ENCODE measurements around the gene LIPE. TPM values are rescaled to one million over a fixed set of nuclear protein-coding genes. Genes with fewer than 3 reads are reported as not detected.
A peak's percentile ranks its signal among the peaks of the same experiment; 100 is the strongest.

Gene LIPE
- total RNA-seq, 2 experiments from 2014 or later: 27.8 to 32.8 TPM

DNA sequence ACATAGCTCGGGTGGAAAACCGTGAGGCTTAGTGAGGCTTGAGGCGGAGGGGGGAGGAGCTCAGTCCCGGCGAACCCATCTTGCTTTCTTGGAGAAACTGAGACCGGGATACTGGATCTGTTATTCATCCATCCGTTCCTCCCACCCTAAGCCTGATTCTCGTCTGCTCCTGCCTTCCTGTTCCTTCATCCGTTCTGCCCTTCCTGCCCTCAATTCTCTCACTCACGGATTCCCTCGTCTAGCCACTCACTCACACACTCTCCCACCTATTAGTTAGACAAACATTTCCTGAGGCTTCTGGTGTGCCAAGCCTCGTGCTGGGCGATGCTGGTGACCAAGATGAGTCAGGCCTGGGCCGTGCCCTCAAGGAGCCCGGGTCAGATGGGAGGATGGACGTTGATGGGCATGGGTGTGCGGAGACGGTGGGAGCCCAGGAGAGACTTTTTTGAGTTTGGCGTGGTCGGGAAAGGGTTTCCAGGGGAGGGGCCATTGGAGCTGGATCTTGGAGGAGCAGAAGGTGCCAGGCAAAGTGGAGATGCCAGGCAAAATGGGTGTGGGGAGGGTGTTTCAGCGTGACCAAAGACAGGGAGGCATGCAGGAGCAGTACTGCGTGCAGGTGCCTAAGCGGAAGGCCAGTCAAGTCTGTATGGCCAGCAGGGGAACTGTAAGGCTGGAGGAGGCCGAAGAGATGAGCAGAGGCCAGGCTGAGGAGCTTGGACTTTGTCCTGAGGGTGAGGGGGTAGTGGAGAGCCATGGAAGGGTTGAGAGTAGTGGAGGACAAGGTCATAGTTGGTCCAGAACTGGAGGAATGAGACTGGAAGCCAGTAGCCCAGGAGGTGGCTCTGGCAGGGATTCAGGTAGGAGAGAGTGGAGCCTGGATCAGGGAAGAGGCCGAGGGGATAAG is 29.7 kb downstream of the LIPE start:
- Mint-ChIP-seq H3K4me1 (peaks cover 27% of the 10 kb centered on the region), H3K27ac (peak overlapping the region; percentile 90), H3K9me3 (ENCODE audit: low read depth) (no peaks in the 10 kb centered on the region), H3K4me3 (peak overlapping the region; percentile 88), H3K27me3 (no peaks in the 10 kb centered on the region), H3K36me3 (ENCODE audit: low read depth) (peaks cover 2% of the 10 kb centered on the region)
- intact Hi-C loops (cut with DNase I, micrococcal nuclease): loop anchor here (1.0 to 5.0 kb wide), 8 partner anchors 10 to 322 kb away; partner anchors contain the start of genes DEDD2 (in 1 of the 2), MEGF8 (in 1 of the 2) and POU2F2 (in 1 of the 2)
- ATAC-seq: peak; percentile 3
- ChIA-PET CTCF (interaction anchor here (0.6 to 1.9 kb wide), 7 partner anchors 12 to 401 kb away, joined by 3 to 8 read pairs (median 3); no protein-coding TSS in a partner anchor), POLR2A (interaction anchor here (1.0 to 1.5 kb wide), 2 partner anchors 14 to 26 kb away, joined by 3 to 5 read pairs; no protein-coding TSS in a partner anchor)
- DNase-seq: peak; percentile 28

DNA sequence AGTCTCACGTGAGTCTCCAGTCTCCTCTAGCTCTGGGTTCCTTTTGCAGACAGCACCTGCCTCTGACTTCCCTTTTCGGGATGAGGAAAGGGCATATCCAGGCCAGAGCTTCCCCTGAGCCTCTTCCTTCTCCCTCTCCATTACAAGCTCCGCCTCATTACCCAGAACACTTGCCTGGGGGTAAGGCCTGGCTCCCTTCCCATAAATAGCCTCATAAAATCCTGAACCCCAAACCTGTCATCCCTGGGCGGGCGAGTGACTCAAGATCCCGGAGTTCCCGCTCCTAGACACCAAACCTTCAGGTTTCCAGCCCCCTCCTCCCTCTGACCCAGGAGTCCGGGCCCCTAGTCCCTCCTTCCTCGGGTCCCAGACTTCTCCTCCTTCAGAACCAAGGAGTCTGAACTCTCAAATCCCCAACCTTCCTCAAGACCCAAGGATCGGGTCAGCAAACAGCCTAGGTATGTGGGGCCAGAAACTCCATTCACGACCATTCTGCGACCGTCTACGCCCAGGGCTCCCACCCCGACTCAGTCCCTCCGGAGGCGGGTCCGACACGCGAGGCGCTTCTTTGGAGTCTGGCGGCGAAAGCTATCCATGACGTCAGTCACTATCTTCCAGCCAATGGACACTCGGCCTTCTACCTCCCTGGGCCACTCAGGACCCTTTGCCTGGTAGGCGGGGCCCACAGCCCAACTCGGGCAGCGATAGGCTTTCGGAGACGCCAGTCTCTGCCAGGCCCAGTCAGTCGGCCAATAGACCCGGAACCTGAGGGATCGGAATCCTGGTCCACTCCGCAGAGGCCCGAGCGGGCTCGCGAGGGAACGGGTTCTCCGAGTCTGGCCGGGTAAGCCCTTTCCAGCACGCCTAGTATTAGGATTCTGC is 30.6 kb downstream of the LIPE start:
- H3K27ac Mint-ChIP-seq: peak overlapping the region; percentile 90
- peaks cover 18% of the 10 kb centered on the region for H3K4me1 Mint-ChIP-seq
- peak; percentile 97 for DNase-seq
- peak; percentile 99 for ATAC-seq
- intact Hi-C loops (cut with DNase I, micrococcal nuclease): loop anchor here (1.0 to 5.0 kb wide), 8 partner anchors 9 to 321 kb away; partner anchors contain the start of genes DEDD2 (in 1 of the 2), MEGF8 (in 1 of the 2) and POU2F2 (in 1 of the 2)
- CTCF ChIA-PET: interaction anchor here (0.6 to 2.1 kb wide), 11 partner anchors 10 to 400 kb away, joined by 3 to 8 read pairs (median 3); no protein-coding TSS in a partner anchor
- H3K9me3 Mint-ChIP-seq (ENCODE audit: low read depth): no peaks in the 10 kb centered on the region
- H3K36me3 Mint-ChIP-seq (ENCODE audit: low read depth): peaks cover 2% of the 10 kb centered on the region
- peaks cover 2% of the 10 kb centered on the region for H3K27me3 Mint-ChIP-seq
- POLR2A ChIA-PET: interaction anchor here (0.5 to 1.5 kb wide), 4 partner anchors 13 to 1097 kb away, joined by 3 to 6 read pairs (median 4); no protein-coding TSS in a partner anchor
- H3K4me3 Mint-ChIP-seq: peak overlapping the region; percentile 88

DNA sequence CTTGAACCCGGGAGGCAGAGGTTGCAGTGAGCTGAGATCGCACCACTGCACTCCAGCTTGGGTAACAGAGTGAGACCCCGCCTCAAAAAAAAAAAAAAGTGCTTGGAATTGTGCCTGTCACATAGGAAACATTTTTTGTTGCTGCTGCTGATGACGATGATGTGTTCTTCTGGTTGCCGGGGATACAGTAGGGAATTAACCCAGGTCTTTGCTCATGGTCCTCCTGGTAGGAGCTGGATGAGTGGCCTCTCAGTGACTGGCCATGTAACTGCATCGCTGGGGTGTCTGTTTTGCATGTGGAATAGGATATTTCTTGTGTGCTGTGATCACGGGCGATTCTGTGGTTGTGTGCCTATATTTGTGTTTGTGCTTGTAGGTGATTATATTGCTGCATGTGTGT is 32.4 kb downstream of the LIPE start:
- H3K36me3 Mint-ChIP-seq (ENCODE audit: low read depth): no peaks in the 10 kb centered on the region
- no peaks in the 10 kb centered on the region for H3K9me3 Mint-ChIP-seq (ENCODE audit: low read depth)
- DNase-seq: no peak
- POLR2A ChIA-PET: interaction anchor here (0.6 kb wide), 1 partner anchor 44 kb away, joined by 4 read pairs; no protein-coding TSS in a partner anchor
- no peak overlapping the region for H3K4me3 Mint-ChIP-seq
- peaks cover 13% of the 10 kb centered on the region for H3K4me1 Mint-ChIP-seq
- intact Hi-C loops (cut with DNase I, micrococcal nuclease): loop anchor here in 1 of 2 experiments (5.0 kb wide), 1 partner anchor 272 kb away; no protein-coding TSS in a partner anchor
- H3K27ac Mint-ChIP-seq: no peak overlapping the region
- no peak for ATAC-seq
- peaks cover 8% of the 10 kb centered on the region for H3K27me3 Mint-ChIP-seq
- CTCF ChIA-PET: interaction anchor here (0.6 to 2.1 kb wide), 2 partner anchors 8 to 1462 kb away, joined by 3 to 5 read pairs; no protein-coding TSS in a partner anchor

DNA sequence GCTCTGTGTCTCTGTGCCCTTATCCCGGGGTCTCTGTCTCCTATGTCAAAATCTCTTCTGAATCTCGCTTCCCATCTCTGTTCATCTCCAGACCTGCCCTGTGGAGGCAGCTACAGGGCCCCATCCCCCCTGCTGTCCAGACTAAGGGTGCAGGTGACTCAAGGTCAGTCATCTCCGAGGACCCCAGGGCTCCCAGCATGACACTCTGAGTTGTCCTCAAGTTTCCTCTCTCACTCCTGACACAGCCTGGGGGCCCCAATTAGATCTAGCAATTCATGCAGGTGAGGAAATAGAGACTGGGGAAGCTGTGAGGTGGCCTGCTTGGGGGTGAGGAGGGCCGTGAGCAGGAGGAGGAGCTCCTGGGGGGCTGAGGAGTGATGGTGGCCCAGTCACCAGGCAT is 35.0 kb downstream of the LIPE start:
- intact Hi-C loops (cut with DNase I, micrococcal nuclease): no loop called here
- Mint-ChIP-seq H3K27ac (no peak overlapping the region), H3K4me3 (no peak overlapping the region), H3K4me1 (peaks cover 4% of the 10 kb centered on the region), H3K27me3 (peaks cover 17% of the 10 kb centered on the region), H3K9me3 (ENCODE audit: low read depth) (no peaks in the 10 kb centered on the region), H3K36me3 (ENCODE audit: low read depth) (no peaks in the 10 kb centered on the region)
- no peak for DNase-seq
- no peak for ATAC-seq
- ChIA-PET POLR2A (no interaction called here), CTCF (interaction anchor here (0.5 to 0.6 kb wide), 2 partner anchors 76 to 136 kb away, joined by 3 read pairs; partner anchors contain the start of gene CEACAM1)

DNA sequence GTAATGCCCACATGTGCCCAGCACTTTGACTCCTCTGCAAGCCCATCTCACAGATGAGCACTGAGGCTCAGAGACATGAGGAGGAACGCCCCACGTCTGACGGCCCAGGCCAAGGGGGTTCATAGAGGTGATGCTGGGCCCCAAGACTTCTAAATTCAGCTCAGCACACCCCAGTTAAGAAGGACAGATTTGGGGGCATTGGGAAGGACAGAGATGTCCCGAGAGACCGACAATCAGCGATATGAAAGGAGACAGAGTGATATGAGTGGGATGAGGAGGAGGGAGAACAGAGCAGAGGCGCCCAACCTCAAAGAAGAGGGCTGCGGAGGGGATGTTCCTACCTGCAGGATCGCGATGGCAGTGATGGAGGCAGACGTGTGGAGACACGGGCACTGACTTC is 37.3 kb downstream of the LIPE start, which contains the start of gene CNFN:
TSS of gene CNFN (minus strand) at position 399 of the 400 bp plus-strand sequence. CDS start 1,260 bp downstream, outside the sequence.
- ATAC-seq (no peak), DNase-seq (no peak)
- Mint-ChIP-seq H3K4me3 (no peak within 1 kb of the TSS), H3K36me3 (ENCODE audit: low read depth) (no peaks in the 10 kb centered on the region), H3K27ac (no peak within 1 kb of the TSS), H3K9me3 (ENCODE audit: low read depth) (no peaks in the 10 kb centered on the region), H3K4me1 (peaks cover 4% of the 10 kb centered on the region), H3K27me3 (peaks cover 27% of the 10 kb centered on the region)
- intact Hi-C loops (cut with DNase I, micrococcal nuclease): loop anchor here in 1 of 2 experiments (10.0 kb wide), 1 partner anchor 45 kb away; no protein-coding TSS in a partner anchor
- POLR2A ChIA-PET: no interaction called here
- CTCF ChIA-PET: no interaction called here

DNA sequence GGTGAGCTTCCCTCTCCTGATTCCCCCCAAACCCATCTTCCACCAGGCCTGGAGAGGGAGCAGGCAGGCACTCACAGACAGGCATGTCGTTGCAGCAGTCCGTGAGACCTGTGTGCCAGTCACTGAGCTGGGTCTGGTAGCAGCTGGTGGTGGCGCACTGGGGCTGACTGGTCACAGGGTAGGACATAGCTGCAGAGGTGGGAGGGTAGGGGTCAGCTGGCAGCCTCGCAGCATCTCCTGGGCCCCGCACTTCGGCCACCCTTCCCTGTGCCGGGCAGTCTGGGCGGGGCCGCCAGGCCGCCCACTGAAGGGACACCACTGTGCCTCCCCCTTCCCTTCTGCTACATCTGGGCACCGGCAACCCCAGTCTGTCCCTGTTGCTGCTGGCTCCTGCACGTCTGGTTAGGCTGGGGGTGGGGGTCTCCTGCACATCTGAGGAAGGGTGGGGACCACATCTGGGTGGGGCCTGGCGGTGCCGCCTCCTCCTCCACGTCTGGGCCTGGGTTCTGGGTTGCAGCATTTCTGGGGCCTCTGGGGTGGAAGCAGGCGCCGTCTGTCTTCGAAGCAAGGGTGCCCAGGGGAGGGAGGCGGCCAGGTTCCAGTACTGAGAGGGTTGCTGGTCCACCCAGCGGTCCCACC is 38.2 kb downstream of the LIPE start:
- DNase-seq (no peak), ATAC-seq (no peak)
- POLR2A ChIA-PET: no interaction called here
- peaks cover 27% of the 10 kb centered on the region for H3K27me3 Mint-ChIP-seq
- no peak overlapping the region for H3K27ac Mint-ChIP-seq
- CTCF ChIA-PET: no interaction called here
- no peak overlapping the region for H3K4me3 Mint-ChIP-seq
- no peaks in the 10 kb centered on the region for H3K36me3 Mint-ChIP-seq (ENCODE audit: low read depth)
- intact Hi-C loops (cut with DNase I, micrococcal nuclease): loop anchor here in 1 of 2 experiments (10.0 kb wide), 1 partner anchor 46 kb away; no protein-coding TSS in a partner anchor
- H3K9me3 Mint-ChIP-seq (ENCODE audit: low read depth): no peaks in the 10 kb centered on the region
- peaks cover 4% of the 10 kb centered on the region for H3K4me1 Mint-ChIP-seq

DNA sequence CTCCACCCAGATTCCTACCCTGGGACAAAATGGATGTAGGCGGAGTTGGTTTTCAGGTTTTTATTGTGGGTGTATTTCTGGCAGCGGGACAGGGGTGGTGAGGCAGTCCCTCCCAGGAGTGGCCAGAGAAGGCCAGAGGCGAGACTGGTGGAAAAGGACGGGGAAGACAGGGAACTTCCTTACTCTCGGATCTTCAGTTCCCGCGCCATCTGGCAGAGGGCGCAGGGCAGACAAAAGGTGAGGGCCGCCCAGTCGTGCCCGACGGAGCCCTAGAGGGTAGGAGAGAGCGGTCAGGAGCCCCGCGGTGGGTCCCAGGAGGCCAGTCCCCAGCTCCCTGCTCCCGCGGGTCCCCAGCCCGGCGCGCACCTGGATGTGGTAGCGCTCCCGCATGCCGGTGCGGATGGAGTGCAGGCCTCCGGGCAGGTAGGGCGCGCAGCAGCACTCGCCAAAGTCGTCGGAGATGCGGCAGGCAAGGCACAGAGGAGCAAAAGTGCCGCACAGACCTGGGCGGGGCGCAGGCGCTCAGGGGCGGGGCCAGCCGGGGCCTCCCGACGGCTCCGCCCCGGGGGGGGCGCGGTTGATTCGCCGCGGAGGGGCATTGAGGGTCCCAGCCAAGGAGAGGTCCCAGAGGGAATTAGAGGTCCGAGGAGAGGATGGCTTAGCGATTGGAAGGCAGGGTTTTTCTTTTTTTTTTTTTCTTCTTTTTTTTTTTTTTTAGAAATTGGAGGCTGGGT is 40.0 kb downstream of the LIPE start:
- ATAC-seq (peak; percentile 98), DNase-seq (peak; percentile 81)
- intact Hi-C loops (cut with DNase I, micrococcal nuclease): loop anchor here (1.0 to 10.0 kb wide), 3 partner anchors 10 to 48 kb away; no protein-coding TSS in a partner anchor
- ChIA-PET CTCF (interaction anchor here (0.6 to 1.9 kb wide), 4 partner anchors 9 to 585 kb away, joined by 3 to 9 read pairs (median 4); partner anchors contain the start of gene PAFAH1B3), POLR2A (no interaction called here)
- peaks cover 36% of the 10 kb centered on the region for H3K27me3 Mint-ChIP-seq
- H3K36me3 Mint-ChIP-seq (ENCODE audit: low read depth): no peaks in the 10 kb centered on the region
- H3K27ac Mint-ChIP-seq: no peak overlapping the region
- H3K4me1 Mint-ChIP-seq: peaks cover 4% of the 10 kb centered on the region
- H3K9me3 Mint-ChIP-seq (ENCODE audit: low read depth): no peaks in the 10 kb centered on the region
- H3K4me3 Mint-ChIP-seq: peak overlapping the region; percentile 41

DNA sequence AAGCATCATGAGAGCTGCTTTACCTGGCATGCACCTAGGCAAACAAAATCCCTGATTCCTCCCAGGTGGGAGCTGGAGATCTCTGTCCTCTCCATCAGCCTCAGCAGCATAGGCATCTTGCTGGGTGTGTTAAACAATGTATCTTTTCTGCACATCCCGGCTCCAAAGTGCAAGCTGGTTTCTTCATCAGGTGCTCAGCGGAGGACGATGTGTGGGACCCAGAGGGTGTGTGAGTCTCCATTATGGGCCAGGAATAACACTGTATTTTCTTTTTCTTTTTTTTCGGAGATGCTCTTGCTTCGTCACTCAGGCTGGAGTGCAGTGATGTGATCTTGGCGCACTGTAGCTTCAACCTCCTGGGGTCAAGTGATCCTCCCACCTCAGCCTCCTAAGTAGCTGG is 47.0 kb downstream of the LIPE start:
- H3K27ac Mint-ChIP-seq: no peak overlapping the region
- POLR2A ChIA-PET: no interaction called here
- H3K4me1 Mint-ChIP-seq: peaks cover 3% of the 10 kb centered on the region
- CTCF ChIA-PET: interaction anchor here (0.6 to 1.3 kb wide), 5 partner anchors 31 to 275 kb away, joined by 3 to 4 read pairs (median 3); no protein-coding TSS in a partner anchor
- ATAC-seq (no peak), DNase-seq (no peak)
- peaks cover 17% of the 10 kb centered on the region for H3K27me3 Mint-ChIP-seq
- H3K4me3 Mint-ChIP-seq: no peak overlapping the region
- no peaks in the 10 kb centered on the region for H3K9me3 Mint-ChIP-seq (ENCODE audit: low read depth)
- no peaks in the 10 kb centered on the region for H3K36me3 Mint-ChIP-seq (ENCODE audit: low read depth)
- intact Hi-C loops (cut with DNase I, micrococcal nuclease): loop anchor here in 1 of 2 experiments (10.0 kb wide), 1 partner anchor 55 kb away; no protein-coding TSS in a partner anchor

DNA sequence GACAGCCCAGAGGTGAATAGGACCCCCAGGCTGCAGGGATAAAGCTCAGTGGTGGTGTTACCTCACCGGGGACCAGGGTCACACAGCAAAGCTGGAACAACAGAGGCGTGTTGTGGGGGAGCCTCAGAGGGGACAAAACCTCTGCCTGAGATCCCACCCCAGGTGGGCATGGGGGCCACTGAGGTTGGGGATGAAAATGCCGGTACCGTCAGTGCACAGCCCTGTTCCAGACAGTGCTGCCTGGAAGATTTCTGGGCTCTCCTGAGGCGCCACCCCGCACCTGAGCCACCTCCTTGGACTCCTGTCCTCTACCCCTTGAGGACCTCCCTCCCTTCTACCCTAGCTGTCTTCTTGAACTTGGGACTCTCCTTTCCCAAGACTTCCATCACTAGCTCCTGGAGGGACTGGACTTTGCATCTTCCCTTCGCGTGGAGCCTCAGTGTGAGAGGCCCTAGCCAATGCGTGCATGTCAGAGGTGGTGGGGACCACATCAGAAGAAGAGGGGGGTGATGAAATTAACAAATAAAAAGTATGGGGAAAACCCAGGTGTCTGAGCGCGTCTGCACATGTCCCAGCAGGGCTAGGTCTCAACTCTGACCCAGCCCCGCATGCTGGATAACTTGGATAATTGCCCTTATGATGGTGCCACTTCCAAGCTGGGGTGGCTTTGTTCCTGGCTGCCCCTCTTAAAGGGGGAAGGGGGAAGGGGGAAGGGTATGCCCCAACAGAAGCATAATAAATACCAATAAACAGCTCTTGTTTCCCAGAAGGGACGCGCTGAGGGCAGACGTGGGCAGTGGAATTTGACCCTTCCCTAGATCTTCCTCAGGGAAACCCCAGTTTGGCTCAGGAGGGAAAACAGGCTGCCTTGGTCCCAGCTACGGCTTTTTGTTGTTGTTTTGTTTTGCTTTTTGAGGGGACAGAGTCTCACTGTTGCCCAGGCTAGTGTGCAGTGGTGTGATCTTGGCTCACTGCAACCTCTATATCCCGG is 48.7 kb downstream of the LIPE start:
- Mint-ChIP-seq H3K27ac (no peak overlapping the region), H3K36me3 (ENCODE audit: low read depth) (no peaks in the 10 kb centered on the region), H3K4me1 (peaks cover 3% of the 10 kb centered on the region), H3K27me3 (peaks cover 17% of the 10 kb centered on the region), H3K4me3 (no peak overlapping the region), H3K9me3 (ENCODE audit: low read depth) (no peaks in the 10 kb centered on the region)
- ChIA-PET CTCF (interaction anchor here (0.9 kb wide), 1 partner anchor 23 kb away, joined by 3 read pairs; no protein-coding TSS in a partner anchor), POLR2A (no interaction called here)
- ATAC-seq (peak; percentile 30), DNase-seq (no peak)
- intact Hi-C loops (cut with DNase I, micrococcal nuclease): no loop called here

All from activated CD4-positive, alpha-beta T cell treated with anti-CD3 and anti-CD28 coated beads for 36 hours (primary cell).